ENCODE measurements around the gene TMEM238.

Gene TMEM238

GRCh38 chr19:55369653-55370304 lies 14.3 kb downstream of the TMEM238 start:
- Histone ChIP-seq H3K9me2 (replicated peaks; ENCODE audit: insufficient read depth, low read length) (no peaks in the 10 kb centered on the region), H3K27ac (ENCODE audit: low read depth, low read length) (no peak overlapping the region), H3K27me3 (ENCODE audit: low read length) (no peaks in the 10 kb centered on the region), H3K36me3 (ENCODE audit: low read length) (no peaks in the 10 kb centered on the region), H2AFZ (ENCODE audit: low read depth, low read length, severe bottlenecking) (no peak overlapping the region), H3K79me2 (ENCODE audit: insufficient read depth, low read length) (no peaks in the 10 kb centered on the region), H3K4me3 (ENCODE audit: insufficient read depth, low read length, poor library complexity, severe bottlenecking) (no peak overlapping the region), H3K9me3 (ENCODE audit: insufficient read depth, low read length) (no peaks in the 10 kb centered on the region), H3K9ac (ENCODE audit: low read length) (no peak overlapping the region), H4K20me1 (ENCODE audit: low read depth, low read length) (no peaks in the 10 kb centered on the region), H3K4me2 (ENCODE audit: low read depth, low read length, poor library complexity, severe bottlenecking) (no peak overlapping the region), H3F3A (ENCODE audit: insufficient read depth) (no peaks in the 10 kb centered on the region)
- TF ChIP-seq EZH2phosphoT487 (conservative IDR thresholded peaks at IDR 0.05; ENCODE audit: low read length): no peak

GRCh38 chr19:55368701-55369563 lies 15.2 kb downstream of the TMEM238 start:
- H3K9ac ChIP-seq (ENCODE audit: low read length): no peak overlapping the region

GRCh38 chr19:55368106-55368505 lies 16.0 kb downstream of the TMEM238 start:
- Histone ChIP-seq H3K79me2 (ENCODE audit: insufficient read depth, low read length) (no peaks in the 10 kb centered on the region), H3F3A (ENCODE audit: insufficient read depth) (no peaks in the 10 kb centered on the region), H3K36me3 (ENCODE audit: low read length) (no peaks in the 10 kb centered on the region), H3K9me2 (replicated peaks; ENCODE audit: insufficient read depth, low read length) (no peaks in the 10 kb centered on the region), H3K27ac (ENCODE audit: low read depth, low read length) (no peak overlapping the region), H2AFZ (ENCODE audit: low read depth, low read length, severe bottlenecking) (no peak overlapping the region), H3K27me3 (ENCODE audit: low read length) (no peaks in the 10 kb centered on the region), H4K20me1 (ENCODE audit: low read depth, low read length) (no peaks in the 10 kb centered on the region), H3K9ac (ENCODE audit: low read length) (no peak overlapping the region), H3K4me2 (ENCODE audit: low read depth, low read length, poor library complexity, severe bottlenecking) (no peak overlapping the region), H3K4me3 (ENCODE audit: insufficient read depth, low read length, poor library complexity, severe bottlenecking) (no peak overlapping the region), H3K9me3 (ENCODE audit: insufficient read depth, low read length) (no peaks in the 10 kb centered on the region)
- TF ChIP-seq CTCF (IDR thresholded peaks at IDR 0.05; ENCODE audit: insufficient read depth, low read length, poor library complexity, severe bottlenecking) (no peak), EZH2phosphoT487 (conservative IDR thresholded peaks at IDR 0.05; ENCODE audit: low read length) (no peak)

More at GRCh38 chr19:55368701-55369563, 15.2 kb downstream of the TMEM238 start:
- H3K27me3 ChIP-seq (ENCODE audit: low read length): no peaks in the 10 kb centered on the region
- no peak overlapping the region for H3K27ac ChIP-seq (ENCODE audit: low read depth, low read length)
- no peaks in the 10 kb centered on the region for H3K79me2 ChIP-seq (ENCODE audit: insufficient read depth, low read length)
- H3F3A ChIP-seq (ENCODE audit: insufficient read depth): no peaks in the 10 kb centered on the region
- TF ChIP-seq CTCF (IDR thresholded peaks at IDR 0.05; ENCODE audit: insufficient read depth, low read length, poor library complexity, severe bottlenecking) (no peak), EZH2phosphoT487 (conservative IDR thresholded peaks at IDR 0.05; ENCODE audit: low read length) (no peak)
- no peaks in the 10 kb centered on the region for H3K9me2 ChIP-seq (replicated peaks; ENCODE audit: insufficient read depth, low read length)
- no peaks in the 10 kb centered on the region for H4K20me1 ChIP-seq (ENCODE audit: low read depth, low read length)
- no peak overlapping the region for H2AFZ ChIP-seq (ENCODE audit: low read depth, low read length, severe bottlenecking)
- H3K4me2 ChIP-seq (ENCODE audit: low read depth, low read length, poor library complexity, severe bottlenecking): no peak overlapping the region
- H3K36me3 ChIP-seq (ENCODE audit: low read length): no peaks in the 10 kb centered on the region
- no peaks in the 10 kb centered on the region for H3K9me3 ChIP-seq (ENCODE audit: insufficient read depth, low read length)
- H3K4me3 ChIP-seq (ENCODE audit: insufficient read depth, low read length, poor library complexity, severe bottlenecking): no peak overlapping the region

- Histone ChIP-seq H3K36me3 (ENCODE audit: low read length) (no peaks in the 10 kb centered on the region), H3K27ac (ENCODE audit: low read depth, low read length) (no peak overlapping the region), H4K20me1 (ENCODE audit: low read depth, low read length) (no peaks in the 10 kb centered on the region), H2AFZ (ENCODE audit: low read depth, low read length, severe bottlenecking) (no peak overlapping the region), H3K27me3 (ENCODE audit: low read length) (no peaks in the 10 kb centered on the region), H3K9me3 (ENCODE audit: insufficient read depth, low read length) (no peaks in the 10 kb centered on the region), H3K9me2 (replicated peaks; ENCODE audit: insufficient read depth, low read length) (no peaks in the 10 kb centered on the region), H3K4me2 (ENCODE audit: low read depth, low read length, poor library complexity, severe bottlenecking) (no peak overlapping the region), H3F3A (ENCODE audit: insufficient read depth) (no peaks in the 10 kb centered on the region), H3K79me2 (ENCODE audit: insufficient read depth, low read length) (no peaks in the 10 kb centered on the region), H3K9ac (ENCODE audit: low read length) (no peak overlapping the region), H3K4me3 (ENCODE audit: insufficient read depth, low read length, poor library complexity, severe bottlenecking) (no peak overlapping the region)
- TF ChIP-seq CTCF (IDR thresholded peaks at IDR 0.05; ENCODE audit: insufficient read depth, low read length, poor library complexity, severe bottlenecking) (no peak), EZH2phosphoT487 (conservative IDR thresholded peaks at IDR 0.05; ENCODE audit: low read length) (no peak)
Observed at GRCh38 chr19:55366790-55367189, 17.3 kb downstream of the TMEM238 start.

Measured in SU-DHL-6 (cell line).